ENCODE data around the gene SPA17. TPM values are rescaled to one million over a fixed set of nuclear protein-coding genes. Genes with fewer than 3 reads are reported as not detected.

Gene SPA17
- total and polyA plus RNA-seq, 2 of the 4 experiments (the other 2 are of a cell fraction): 9.9 to 10.6 TPM

DNA sequence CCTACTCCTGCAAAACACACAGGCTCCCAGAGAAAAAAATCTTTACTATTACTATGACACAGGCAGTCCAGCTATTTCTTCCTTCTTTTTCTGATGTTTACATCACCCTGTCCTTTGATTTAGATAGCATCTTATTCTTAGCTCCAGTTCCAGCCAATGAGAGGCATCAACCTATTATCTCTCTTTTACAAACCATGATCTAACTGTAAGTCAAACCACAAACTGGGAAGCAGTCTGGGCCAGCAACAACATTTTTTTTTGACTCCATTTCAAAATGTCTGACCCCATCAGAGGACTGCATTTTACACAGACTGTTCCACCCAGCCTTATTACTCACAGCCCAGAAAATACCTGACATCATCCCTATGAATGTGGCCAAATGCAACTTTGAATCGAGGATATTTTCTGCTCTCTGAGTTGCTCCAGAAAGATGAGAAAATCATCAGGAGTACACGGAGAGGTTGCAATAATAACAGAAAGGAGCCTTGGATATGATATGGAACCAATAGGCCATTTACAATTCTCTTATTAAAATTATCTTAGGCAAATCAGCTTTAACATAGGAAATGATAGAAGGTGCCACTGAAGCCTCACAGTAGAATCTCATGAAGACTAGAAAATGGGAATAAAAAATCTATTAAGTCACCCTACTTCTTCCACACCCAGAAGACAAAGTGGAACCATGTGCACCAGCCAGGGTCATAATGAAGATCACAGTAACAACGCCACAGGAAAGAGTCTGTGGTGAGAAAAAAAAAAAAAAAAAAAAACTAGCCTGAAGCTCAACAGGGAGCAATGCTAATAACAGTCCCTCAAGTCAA lies 29.9 kb upstream of the SPA17 start (continued):
- TF ChIP-seq USF2 (IDR thresholded peaks at IDR 0.05; ENCODE audit: low read depth, low read length) (no peak), BHLHE40 (IDR thresholded peaks at IDR 0.05; ENCODE audit: low read depth, low read length) (no peak), RFX5 (IDR thresholded peaks at IDR 0.05; ENCODE audit: low read depth, low read length) (no peak)
